Mesenchymal stem cell (in vitro differentiated cells and primary cell): Measurements from ENCODE around the gene LYPD3.

Source experiments
- DNase-seq: peaks from one replicate; pipeline ENCODE4 v3.0.0-alpha.2; 2013
- H2AFZ ChIP-seq: one replicate; pipeline ENCODE4 v1.6.1; 2013; ENCODE audit warnings: low read depth, mild to moderate bottlenecking, control low read depth, inconsistent platforms, low read length, moderate library complexity
- H2AK5ac ChIP-seq: 2 replicates; pipeline ENCODE4 v1.6.1; 2013; ENCODE audit warnings: low read length, moderate library complexity, mild to moderate bottlenecking, inconsistent platforms; ENCODE audit not compliant: severe bottlenecking
- H2BK120ac ChIP-seq: one replicate; pipeline ENCODE4 v1.6.1; 2013; ENCODE audit warnings: low read depth, mild to moderate bottlenecking, inconsistent platforms, low read length, moderate library complexity
- H2BK12ac ChIP-seq, 2 experiments: one replicate each; pipeline ENCODE4 v1.6.1; 2013; ENCODE audit warnings: inconsistent platforms in 2 of 2, low read length in 2 of 2, mild to moderate bottlenecking in 2 of 2, moderate library complexity in 2 of 2, control low read depth in 1 of 2
- H2BK15ac ChIP-seq: one replicate; pipeline ENCODE4 v1.6.1; 2013; ENCODE audit warnings: mild to moderate bottlenecking, low read depth, inconsistent platforms; ENCODE audit not compliant: poor library complexity, severe bottlenecking
- H2BK5ac ChIP-seq: 2 replicates; pipeline ENCODE4 v1.6.1; 2013; ENCODE audit warnings: low read depth, mild to moderate bottlenecking, low read length, control low read depth, inconsistent platforms; ENCODE audit not compliant: poor library complexity, severe bottlenecking
- H3K14ac ChIP-seq, 2 experiments: one replicate each; pipeline ENCODE4 v1.6.1; 2013; ENCODE audit warnings: inconsistent platforms in 2 of 2, low read length in 2 of 2, control low read depth in 1 of 2, mild to moderate bottlenecking in 1 of 2, moderate library complexity in 1 of 2
- H3K18ac ChIP-seq, 2 experiments: one replicate each; pipeline ENCODE4 v1.6.1; 2013; ENCODE audit warnings: inconsistent platforms in 2 of 2, low read length in 2 of 2, control low read depth in 1 of 2, low read depth in 1 of 2, mild to moderate bottlenecking in 1 of 2
- H3K23ac ChIP-seq, 2 experiments: one replicate each; pipeline ENCODE4 v1.6.1; 2013; ENCODE audit warnings: inconsistent platforms in 2 of 2, low read length in 2 of 2, mild to moderate bottlenecking in 2 of 2, moderate library complexity in 2 of 2, control low read depth in 1 of 2
- H3K27ac ChIP-seq: 2 replicates; pipeline ENCODE4 v1.5.1; 2013; ENCODE audit warnings: mild to moderate bottlenecking, moderate library complexity, low read length, control low read depth, inconsistent platforms; ENCODE audit not compliant: poor library complexity, severe bottlenecking
- H3K27me3 ChIP-seq, 2 experiments: 2 replicates each; pipeline versions ENCODE4 v1.6.1 to v1.7.0; 2013; ENCODE audit warnings: low read length in 2 of 2, mild to moderate bottlenecking in 2 of 2, moderate library complexity in 2 of 2, control low read depth in 1 of 2, inconsistent platforms in 1 of 2; ENCODE audit not compliant: control insufficient read depth in 1 of 2, insufficient read depth in 1 of 2
- H3K36me3 ChIP-seq, 2 experiments: 2 replicates each; pipeline versions ENCODE4 v1.6.1 to v1.7.0; 2013; ENCODE audit warnings: low read length in 2 of 2, control low read depth in 1 of 2, inconsistent platforms in 1 of 2, low read depth in 1 of 2, mild to moderate bottlenecking in 1 of 2; ENCODE audit not compliant: insufficient read depth in 2 of 2, control insufficient read depth in 1 of 2
- H3K4ac ChIP-seq, 2 experiments: one replicate each; pipeline ENCODE4 v1.6.1; 2013; ENCODE audit warnings: inconsistent platforms in 2 of 2, low read length in 2 of 2, mild to moderate bottlenecking in 2 of 2, moderate library complexity in 2 of 2, control low read depth in 1 of 2, low read depth in 1 of 2
- H3K4me1 ChIP-seq: 2 replicates; pipeline ENCODE4 v1.6.1; 2013; ENCODE audit warnings: low read depth, low read length, control low read depth; ENCODE audit not compliant: control insufficient read depth, insufficient read depth
- H3K4me2 ChIP-seq: 2 replicates; pipeline ENCODE4 v1.6.1; 2013; ENCODE audit warnings: low read length, mild to moderate bottlenecking, inconsistent platforms; ENCODE audit not compliant: poor library complexity, severe bottlenecking
- H3K4me3 ChIP-seq, 2 experiments: 2 replicates each; pipeline versions ENCODE4 v1.5.1 to v1.7.0; 2013; ENCODE audit warnings: low read length in 2 of 2, mild to moderate bottlenecking in 2 of 2, control low read depth in 1 of 2, low read depth in 1 of 2; ENCODE audit not compliant: insufficient read depth in 1 of 2
- H3K79me1 ChIP-seq: replicated peaks from 2 replicates; pipeline ENCODE4 v1.6.1; 2013; ENCODE audit warnings: mild to moderate bottlenecking, control low read depth, low read length, inconsistent platforms; ENCODE audit not compliant: poor library complexity, severe bottlenecking
- H3K9ac ChIP-seq: 2 replicates; pipeline ENCODE4 v1.7.0; 2013; ENCODE audit warnings: mild to moderate bottlenecking, low read length, moderate library complexity
- H3K9me3 ChIP-seq: 2 replicates; pipeline ENCODE4 v1.7.0; 2013; ENCODE audit warnings: mild to moderate bottlenecking, low read length; ENCODE audit not compliant: control insufficient read depth
- H4K8ac ChIP-seq: one replicate; pipeline ENCODE4 v1.6.1; 2013; ENCODE audit warnings: inconsistent platforms, mild to moderate bottlenecking, low read length, moderate library complexity
- H4K91ac ChIP-seq: one replicate; pipeline ENCODE4 v1.6.1; 2013; ENCODE audit warnings: mild to moderate bottlenecking, low read length, inconsistent platforms
- WGBS: methylation state at CpG from one replicate; pipeline ENCODE4 v1.1.7; 2013; ENCODE audit warnings: mixed read lengths; 5-methylcytosine and 5-hydroxymethylcytosine counted together

LYPD3 gene

DNA sequence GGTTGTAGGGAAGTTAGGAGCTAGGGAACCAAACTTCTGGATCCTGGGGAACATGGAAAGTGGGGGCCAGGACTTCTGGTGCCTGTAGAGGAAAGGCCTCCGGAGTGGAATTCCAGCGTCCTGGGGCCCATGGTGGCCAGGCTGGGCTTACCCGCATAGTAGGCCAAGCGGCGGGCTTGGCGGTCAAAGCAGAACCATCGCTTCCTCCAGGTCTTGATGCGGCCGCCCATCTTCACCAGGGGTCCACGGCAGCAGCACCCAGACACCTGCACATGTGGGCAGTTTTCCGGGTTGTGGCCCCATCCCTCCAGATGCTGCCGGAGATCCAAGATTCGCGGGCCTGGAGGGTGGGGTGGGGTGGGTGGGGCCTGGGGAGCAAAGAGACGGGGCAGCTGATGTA, 13.8 kb upstream of the LYPD3 start:
- Histone ChIP-seq H2AFZ (no peak overlapping the region), H3K9ac (no peak overlapping the region), H3K14ac (no peak overlapping the region), H3K27ac (no peak overlapping the region), H3K4me1 (peaks cover 6% of the 10 kb centered on the region), H3K4me2 (no peak overlapping the region), H2AK5ac (no peak overlapping the region), H3K23ac (no peak overlapping the region), H3K9me3 (no peaks in the 10 kb centered on the region), H2BK120ac (no peak overlapping the region), H3K36me3 (peaks cover 0 to 15% of the 10 kb centered on the region in 2 experiments), H2BK5ac (no peak overlapping the region), H4K91ac (no peak overlapping the region), H4K8ac (no peak overlapping the region), H3K27me3 (no peaks in the 10 kb centered on the region), H2BK12ac (no peak overlapping the region), H3K4ac (no peak overlapping the region), H3K18ac (no peak overlapping the region), H3K4me3 (no peak overlapping the region), H3K79me1 (no peaks in the 10 kb centered on the region), H2BK15ac (no peak overlapping the region)
- DNase-seq, result no peak
- 85% methylated on average over 15 of the region's 15 CpGs for WGBS

DNA sequence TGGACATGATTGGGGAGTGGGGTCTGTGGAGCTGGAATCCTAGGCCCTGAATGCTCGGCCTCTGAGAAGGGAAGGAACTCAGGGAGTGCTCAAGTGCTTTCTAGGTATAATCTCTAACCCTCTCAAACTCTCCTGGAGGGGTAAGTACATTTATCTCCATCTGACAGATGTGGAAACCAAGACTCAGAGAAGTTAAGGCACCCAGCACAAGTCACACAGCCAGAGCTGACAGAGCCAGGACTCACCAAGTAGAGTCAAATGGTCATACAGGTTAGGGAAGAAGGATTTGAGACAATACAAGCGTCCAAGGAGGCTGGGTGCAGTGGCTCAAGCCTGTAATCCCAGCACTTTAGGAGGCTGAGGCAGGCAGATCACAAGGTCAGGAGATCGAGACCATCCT, 12.9 kb upstream of the LYPD3 start:
- H2BK12ac ChIP-seq, result no peak overlapping the region
- 100% methylated on average over 1 of the region's 3 CpGs for WGBS
- no peak overlapping the region for H3K14ac ChIP-seq

DNA sequence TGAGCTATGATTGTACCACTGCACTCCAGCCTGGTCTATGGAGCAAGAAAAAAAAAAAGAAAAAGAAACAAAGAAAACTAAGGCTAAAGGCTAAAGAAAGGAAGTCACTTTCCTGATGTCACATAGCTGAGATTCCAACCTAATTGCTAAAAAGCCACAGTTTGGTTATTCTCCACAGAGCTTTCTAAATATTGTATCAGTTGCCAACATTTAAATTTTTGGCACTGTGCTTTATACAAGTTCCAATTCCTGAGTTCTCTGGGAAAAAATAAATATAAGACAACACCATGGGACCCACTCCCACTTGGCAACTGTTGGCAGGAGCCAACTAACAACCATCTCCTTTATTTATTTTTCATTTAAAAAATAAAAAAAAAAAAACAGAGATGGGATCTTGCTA, 11.2 kb upstream of the LYPD3 start:
- no peak overlapping the region for H3K27ac ChIP-seq

More for the DNA sequence above, 12.9 kb upstream of the LYPD3 start:
- Histone ChIP-seq H3K18ac (no peak overlapping the region), H2BK120ac (no peak overlapping the region), H2BK5ac (no peak overlapping the region), H3K4me2 (no peak overlapping the region), H4K91ac (no peak overlapping the region), H3K27ac (no peak overlapping the region), H3K79me1 (no peaks in the 10 kb centered on the region), H2AK5ac (no peak overlapping the region), H2AFZ (no peak overlapping the region), H3K27me3 (no peaks in the 10 kb centered on the region), H2BK15ac (no peak overlapping the region), H3K4me3 (no peak overlapping the region), H3K36me3 (peaks cover 0 to 15% of the 10 kb centered on the region in 2 experiments), H3K9me3 (no peaks in the 10 kb centered on the region), H3K23ac (no peak overlapping the region), H3K9ac (no peak overlapping the region), H3K4me1 (peaks cover 5% of the 10 kb centered on the region), H4K8ac (no peak overlapping the region), H3K4ac (no peak overlapping the region)
- DNase-seq, result no peak

DNA sequence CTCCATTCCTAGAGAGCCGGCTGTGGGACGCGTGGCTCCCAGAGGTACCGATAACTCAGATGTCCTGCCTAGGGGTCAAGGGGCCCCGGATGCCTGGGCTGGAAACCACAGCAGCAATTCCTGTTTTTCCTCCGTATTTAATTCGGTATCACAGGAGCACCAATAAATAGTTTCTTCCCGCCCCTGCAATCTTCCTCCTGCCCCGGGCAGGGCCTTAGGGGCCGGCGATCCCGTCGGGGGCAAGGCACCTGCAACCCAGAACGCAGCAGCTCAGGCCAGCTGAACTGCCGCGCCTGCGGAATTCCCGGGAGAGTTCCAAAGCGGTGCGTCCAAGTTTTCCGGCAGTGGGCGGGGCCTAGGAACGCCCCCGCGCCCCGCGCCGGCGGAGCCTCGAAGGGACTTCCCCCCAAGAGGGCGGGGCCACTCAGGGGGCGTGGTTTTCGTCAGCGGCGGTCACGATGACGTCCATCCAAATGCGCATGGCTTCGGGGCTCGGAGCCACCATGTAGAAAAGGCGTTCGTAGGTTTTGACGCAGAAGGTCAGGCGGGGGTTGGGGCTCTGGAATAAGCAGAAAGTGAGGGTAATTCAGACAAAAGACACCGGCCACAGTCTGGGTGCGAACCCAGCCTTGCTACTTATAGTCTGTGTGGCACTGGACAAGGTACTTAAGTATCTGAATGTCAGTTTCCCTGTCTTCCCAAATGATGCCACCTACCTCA, 9.7 kb upstream of the LYPD3 start:
- Histone ChIP-seq H2BK12ac (no peak overlapping the region), H3K79me1 (no peaks in the 10 kb centered on the region), H2BK120ac (no peak overlapping the region), H3K14ac (no peak overlapping the region), H3K4ac (no peak overlapping the region), H3K4me1 (peaks cover 6% of the 10 kb centered on the region), H3K27me3 (no peaks in the 10 kb centered on the region), H3K4me3 (peak overlapping the region in 1 of 2 experiments; percentile 62), H4K91ac (no peak overlapping the region), H3K9ac (peak overlapping the region; percentile 72), H4K8ac (peak overlapping the region; percentile 83), H2AFZ (peak overlapping the region; percentile 18), H3K4me2 (peak overlapping the region; percentile 84), H3K27ac (no peak overlapping the region), H3K9me3 (no peaks in the 10 kb centered on the region), H2BK15ac (no peak overlapping the region), H3K36me3 (peaks cover 0 to 10% of the 10 kb centered on the region in 2 experiments), H2AK5ac (no peak overlapping the region), H3K18ac (peak overlapping the region in 1 of 2 experiments; percentile 64), H3K23ac (no peak overlapping the region), H2BK5ac (no peak overlapping the region)
- 3% methylated on average over 46 of the region's 46 CpGs for WGBS
- DNase-seq, result peak; percentile 96

More for the DNA sequence above, 11.2 kb upstream of the LYPD3 start:
- Histone ChIP-seq H2BK15ac (no peak overlapping the region), H2BK12ac (no peak overlapping the region), H2BK5ac (no peak overlapping the region), H3K23ac (no peak overlapping the region), H3K4ac (no peak overlapping the region), H3K79me1 (no peaks in the 10 kb centered on the region), H3K9me3 (no peaks in the 10 kb centered on the region), H3K9ac (no peak overlapping the region), H3K36me3 (peaks cover 0 to 15% of the 10 kb centered on the region in 2 experiments), H3K4me2 (no peak overlapping the region), H3K18ac (no peak overlapping the region), H4K8ac (no peak overlapping the region), H3K4me1 (peaks cover 5% of the 10 kb centered on the region), H2AK5ac (no peak overlapping the region), H4K91ac (no peak overlapping the region), H2AFZ (no peak overlapping the region), H3K14ac (no peak overlapping the region), H3K4me3 (no peak overlapping the region), H2BK120ac (no peak overlapping the region), H3K27me3 (no peaks in the 10 kb centered on the region)
- peak; percentile 63 for DNase-seq
